Esophagus squamous epithelium (tissue), 5 donors: ENCODE results near the gene TIMM21. TPM values are rescaled to one million over a fixed set of nuclear protein-coding genes. Genes with fewer than 3 reads are reported as not detected.

ENCODE experiments used
- DNase-seq: peaks from one replicate; lab custom pipeline; 2025; lab: John Stamatoyannopoulos, UW
- H3K27ac ChIP-seq, 4 donors: fragments of 200-600 bp; sonication (generic); one replicate each; pipeline ENCODE4 v1.5.1; 2016 to 2019; ENCODE audit warnings: mild to moderate bottlenecking in 1 of 4
- H3K27me3 ChIP-seq, 4 donors: fragments of 200-600 bp; sonication (generic); 1 replicate in 3 of 4; 2 replicates in 1 of 4; pipeline versions ENCODE4 v1.5.1 to v1.6.0; 2017 to 2021; ENCODE audit warnings: antibody characterized with exemption in 1 of 4
- H3K36me3 ChIP-seq, 3 donors: fragments of 200-600 bp; sonication (generic); one replicate each; pipeline ENCODE4 v1.5.1; 2016 to 2019
- H3K4me1 ChIP-seq, 3 donors: fragments of 200-600 bp; sonication (generic); one replicate each; pipeline ENCODE4 v1.5.1; 2017 to 2019
- H3K4me3 ChIP-seq, 4 donors: fragments of 200-600 bp; sonication (generic); 1 replicate in 3 of 4; 2 replicates in 1 of 4; pipeline ENCODE4 v1.5.1; 2016 to 2019; ENCODE audit warnings: mild to moderate bottlenecking in 2 of 4, moderate library complexity in 1 of 4
- H3K9me3 ChIP-seq, 3 donors: fragments of 200-600 bp; sonication (generic); one replicate each; pipeline ENCODE4 v1.5.1; 2016 to 2019
- CTCF ChIP-seq, 6 experiments: fragments of 450-650 bp in 4 of 6; fragments of 200-600 bp in 2 of 6; sonication (generic) in 2 of 6; IDR thresholded peaks; one replicate each; pipeline ENCODE4 v1.5.1; 2016 to 2019; ENCODE audit warnings: antibody characterized with exemption in 6 of 6, mild to moderate bottlenecking in 4 of 6, moderate library complexity in 4 of 6
- POLR2A ChIP-seq, 4 donors: fragments of 450-650 bp; IDR thresholded peaks; one replicate each; pipeline ENCODE4 v1.6.1; 2017; ENCODE audit warnings: antibody characterized with exemption in 4 of 4, mild to moderate bottlenecking in 4 of 4, moderate library complexity in 3 of 4
- WGBS, 2 donors: methylation state at CpG; one replicate each; pipeline ENCODE4 v1.1.5; 2018; 5-methylcytosine and 5-hydroxymethylcytosine counted together
- intact Hi-C: fragments of 100-400 bp; cut with DNase I; formaldehyde crosslinking; loops from one replicate; pipeline ENCODE4 v1.15.0; 2022
- total RNA-seq, 4 donors: library from RNA; depleted of rRNA; stranded (reverse); fragments of >200 nt; gene quantifications; one replicate each; pipeline ENCODE4 v1.1.0, GENCODE V29; 2016
- donor health status: DM: yes; HTN: yes; CAD: no.

Gene TIMM21
- total RNA-seq, 4 donors from 2014 or later = 26.2 to 53.6 (median 31.2) TPM

DNA sequence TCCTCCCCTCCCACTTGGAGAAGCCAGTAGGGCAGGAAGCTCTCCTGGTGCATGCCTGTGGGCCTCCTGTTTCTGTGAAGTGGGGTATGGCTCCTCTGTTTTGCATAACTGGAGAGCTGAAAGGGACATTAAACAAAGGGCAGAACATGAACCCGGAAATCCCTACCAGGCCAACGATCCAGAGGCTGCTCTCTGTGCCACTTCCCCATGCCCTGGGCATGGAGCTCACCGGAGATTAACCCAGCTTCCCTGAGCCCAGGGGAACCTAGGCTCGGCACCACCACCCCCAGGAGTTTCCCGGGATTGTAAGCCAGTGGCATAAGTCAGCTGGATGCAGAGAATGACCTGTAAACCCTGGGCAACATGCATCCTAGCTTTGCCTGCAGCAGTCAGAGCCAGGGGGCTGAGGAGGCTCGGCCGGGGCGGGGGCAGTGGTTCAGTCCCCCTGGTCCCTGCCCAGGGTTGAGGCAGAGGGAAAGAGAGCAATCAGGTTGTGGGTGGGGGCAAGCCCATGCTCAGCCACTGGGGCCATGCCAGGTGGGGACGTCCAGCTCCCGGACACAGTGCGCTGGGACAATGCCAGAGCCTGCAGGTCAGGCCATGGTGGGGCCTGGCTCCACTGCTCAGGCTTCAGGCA, 49.5 kb downstream of the TIMM21 start:
- no peak overlapping the region for H3K27ac ChIP-seq
- peaks cover 0 to 14% (median 0%) of the 10 kb centered on the region in 3 donors for H3K4me1 ChIP-seq
- H3K9me3 ChIP-seq = no peaks in the 10 kb centered on the region
- H3K4me3 ChIP-seq = no peak overlapping the region
- TF ChIP-seq CTCF (IDR thresholded peaks at IDR 0.05) (no peak), POLR2A (IDR thresholded peaks at IDR 0.05) (no peak)
- WGBS, 2 donors = 75 to 76% methylated on average over 5 to 9 of the region's 11 CpGs
- DNase-seq = no peak
- no peaks in the 10 kb centered on the region for H3K36me3 ChIP-seq
- peaks cover 0 to 16% (median 0%) of the 10 kb centered on the region in 4 donors for H3K27me3 ChIP-seq
- intact Hi-C loops = loop anchor here (2.0 kb wide), 1 partner anchor 145 kb away; no protein-coding TSS in a partner anchor

- Histone ChIP-seq H3K9me3 (no peaks in the 10 kb centered on the region), H3K4me1 (peaks cover 0 to 14% (median 0%) of the 10 kb centered on the region in 3 donors), H3K36me3 (no peaks in the 10 kb centered on the region), H3K4me3 (no peak overlapping the region), H3K27me3 (peaks cover 0 to 15% (median 0%) of the 10 kb centered on the region in 4 donors), H3K27ac (no peak overlapping the region)
- intact Hi-C loops = no loop called here
- TF ChIP-seq CTCF (IDR thresholded peaks at IDR 0.05) (no peak), POLR2A (IDR thresholded peaks at IDR 0.05) (no peak)
- 43 to 71% methylated on average over 1 of the region's 3 CpGs for WGBS, 2 donors
- no peak for DNase-seq
Observed at GRCh38 chr18:74198453-74198852, 50.1 kb downstream of the TIMM21 start.

DNA sequence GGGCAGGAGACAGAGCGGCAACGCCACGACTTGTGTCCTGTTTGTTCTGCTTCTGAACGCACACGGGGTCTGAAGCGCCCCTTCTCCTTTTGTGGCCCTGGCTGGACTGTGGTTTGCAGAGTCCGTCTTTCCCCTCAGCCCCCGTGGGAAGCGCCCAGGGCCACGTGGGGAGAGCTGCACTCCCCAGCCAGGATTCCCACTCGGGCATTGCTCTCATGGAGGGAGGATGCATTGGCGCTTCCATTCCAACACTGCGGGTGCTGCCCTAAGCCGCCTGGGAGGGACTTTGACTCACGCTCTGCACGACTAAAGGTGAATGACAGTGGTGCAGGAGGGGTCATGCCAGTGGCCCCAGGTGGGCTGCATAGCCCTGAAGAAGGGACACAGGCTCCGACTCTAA, 52.5 kb downstream of the TIMM21 start:
- H3K4me3 ChIP-seq = no peak overlapping the region
- H3K9me3 ChIP-seq = no peaks in the 10 kb centered on the region
- no peaks in the 10 kb centered on the region for H3K36me3 ChIP-seq
- H3K27ac ChIP-seq = no peak overlapping the region
- WGBS, 2 donors = 74 to 79% methylated on average over 7 to 17 of the region's 17 CpGs
- TF ChIP-seq CTCF (IDR thresholded peaks at IDR 0.05) (no peak), POLR2A (IDR thresholded peaks at IDR 0.05) (no peak)
- peaks cover 0 to 14% (median 0%) of the 10 kb centered on the region in 3 donors for H3K4me1 ChIP-seq
- no peaks in the 10 kb centered on the region for H3K27me3 ChIP-seq
- intact Hi-C loops = loop anchor here (5.0 kb wide), 1 partner anchor 352 kb away; no protein-coding TSS in a partner anchor
- DNase-seq = no peak

DNA sequence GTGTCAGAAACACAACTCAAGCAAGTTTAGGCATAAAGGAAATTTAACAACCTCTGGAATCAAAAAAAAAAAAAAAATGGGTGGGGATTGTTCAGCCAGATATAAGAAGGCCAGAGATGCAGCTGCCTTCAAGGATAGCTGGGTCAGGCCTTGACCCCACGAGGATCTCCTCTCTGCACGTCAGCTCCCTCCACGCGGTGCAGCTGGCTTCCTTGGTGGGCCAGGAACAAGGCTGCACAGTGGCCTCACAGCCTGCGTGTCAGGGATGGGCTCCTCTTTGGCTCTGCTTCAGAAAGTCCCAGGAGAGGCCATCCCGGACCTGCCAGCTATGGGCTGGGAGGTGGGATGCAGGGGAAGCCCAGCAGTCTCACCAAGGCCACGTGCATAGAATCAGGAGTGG, 55.5 kb downstream of the TIMM21 start:
- no peak overlapping the region for H3K4me3 ChIP-seq
- H3K27me3 ChIP-seq = no peaks in the 10 kb centered on the region
- no peak for DNase-seq
- 46 to 58% methylated on average over 5 to 7 of the region's 7 CpGs for WGBS, 2 donors
- no peak overlapping the region for H3K27ac ChIP-seq
- H3K36me3 ChIP-seq = no peaks in the 10 kb centered on the region
- intact Hi-C loops = loop anchor here (5.0 kb wide), 1 partner anchor 348 kb away; no protein-coding TSS in a partner anchor
- no peaks in the 10 kb centered on the region for H3K9me3 ChIP-seq
- H3K4me1 ChIP-seq = no peaks in the 10 kb centered on the region
- TF ChIP-seq CTCF (IDR thresholded peaks at IDR 0.05) = no peak
- TF ChIP-seq POLR2A (IDR thresholded peaks at IDR 0.05) = no peak

- DNase-seq = no peak
- Histone ChIP-seq H3K4me1 (no peaks in the 10 kb centered on the region), H3K27me3 (no peaks in the 10 kb centered on the region), H3K36me3 (no peaks in the 10 kb centered on the region), H3K4me3 (no peak overlapping the region), H3K27ac (no peak overlapping the region), H3K9me3 (no peaks in the 10 kb centered on the region)
- intact Hi-C loops = loop anchor here (5.0 kb wide), 1 partner anchor 348 kb away; no protein-coding TSS in a partner anchor
- TF ChIP-seq POLR2A (IDR thresholded peaks at IDR 0.05) (no peak), CTCF (IDR thresholded peaks at IDR 0.05) (no peak)
- WGBS, 2 donors = 49 to 53% methylated on average over 4 to 5 of the region's 5 CpGs
Observed at GRCh38 chr18:74204526-74205152, 56.3 kb downstream of the TIMM21 start.
